Sigmoid colon (tissue), 4 donors: ENCODE measurements around the gene LAMA3.

Experiments used
- CTCF ChIP-seq, 4 experiments: fragments of 450-650 bp in 3 of 4; fragments of 200-600 bp in 1 of 4; IDR thresholded peaks; one replicate each; pipeline ENCODE4 v1.5.1; 2016 to 2019; ENCODE audit warnings: antibody characterized with exemption in 4 of 4, mild to moderate bottlenecking in 3 of 4, moderate library complexity in 2 of 4
- POLR2AphosphoS5 ChIP-seq, 4 donors: sonication (generic); formaldehyde crosslinking; IDR thresholded peaks; one replicate each; pipeline ENCODE4 v1.6.1; 2017; ENCODE audit warnings: antibody characterized with exemption in 4 of 4

- no peak for TF ChIP-seq CTCF (IDR thresholded peaks at IDR 0.05)
- TF ChIP-seq POLR2AphosphoS5 (IDR thresholded peaks at IDR 0.05) = no peak
Observed at GRCh38 chr18:23819001-23819400, 129.7 kb downstream of the LAMA3 start.
